Upper lobe of left lung (tissue), 6 donors: ENCODE data around the gene ANO3. TPM values are rescaled to one million over a fixed set of nuclear protein-coding genes. Genes with fewer than 3 reads are reported as not detected.

Experiments
- ATAC-seq, 2 donors: fragments of 200-7000 bp; cut with Tn5 transposase; one replicate each; pipeline ENCODE4 v1.9.1; 2022; ENCODE audit warnings: mild to moderate bottlenecking in 2 of 2, moderate library complexity in 2 of 2; ENCODE audit not compliant: low FRiP score in 2 of 2
- DNase-seq, 2 donors: peaks; one replicate each; pipeline ENCODE4 v3.0.0-alpha.2; 2019 to 2020
- H3K27ac ChIP-seq, 4 donors: fragments of 200-600 bp; sonication (generic); one replicate each; pipeline ENCODE4 v1.5.1; 2016 to 2019
- H3K27me3 ChIP-seq, 4 donors: fragments of 200-600 bp; sonication (generic); one replicate each; pipeline ENCODE4 v1.5.1; 2017 to 2019
- H3K36me3 ChIP-seq, 4 donors: fragments of 200-600 bp; sonication (generic); one replicate each; pipeline ENCODE4 v1.5.1; 2016 to 2019
- H3K4me1 ChIP-seq, 4 donors: fragments of 200-600 bp; sonication (generic); one replicate each; pipeline ENCODE4 v1.5.1; 2018 to 2019
- H3K4me3 ChIP-seq, 4 donors: fragments of 200-600 bp; sonication (generic); one replicate each; pipeline ENCODE4 v1.5.1; 2017 to 2019; ENCODE audit warnings: mild to moderate bottlenecking in 2 of 4, moderate library complexity in 1 of 4
- H3K9me3 ChIP-seq, 4 donors: fragments of 200-600 bp; sonication (generic); one replicate each; pipeline ENCODE4 v1.5.1; 2018 to 2019
- EP300 ChIP-seq, 4 donors: sonication (generic); formaldehyde crosslinking; IDR thresholded peaks; one replicate each; pipeline ENCODE4 v1.5.1; 2017; ENCODE audit warnings: antibody characterized with exemption in 4 of 4, control low read depth in 2 of 4
- POLR2A ChIP-seq, 4 donors: fragments of 450-650 bp; IDR thresholded peaks; one replicate each; pipeline ENCODE4 v1.5.1; 2016 to 2017; ENCODE audit warnings: antibody characterized with exemption in 4 of 4, mild to moderate bottlenecking in 2 of 4
- POLR2AphosphoS5 ChIP-seq, 2 donors: sonication (generic); formaldehyde crosslinking; IDR thresholded peaks; one replicate each; pipeline ENCODE4 v1.5.1; 2017; ENCODE audit warnings: antibody characterized with exemption in 2 of 2
- WGBS, 2 donors: methylation state at CpG; one replicate each; pipeline ENCODE4 v1.1.5; 2017 to 2018; 5-methylcytosine and 5-hydroxymethylcytosine counted together
- total RNA-seq, 6 donors: library from RNA; depleted of rRNA in 4 of 6; stranded (reverse); fragments of >200 nt in 4 of 6; gene quantifications; one replicate each; pipeline versions ENCODE4 v1.1.0 to v1.2.1, GENCODE V29; 2016 to 2021
- TF ChIP-seq, protein P1 (sequence below), 6 experiments: fragments of 450-650 bp in 4 of 6; fragments of 200-600 bp in 2 of 6; sonication (generic) in 2 of 6; IDR thresholded peaks; one replicate each; pipeline ENCODE4 v1.5.1; 2016 to 2019; ENCODE audit warnings: antibody characterized with exemption in 6 of 6
- donor health status: DM: no; HTN: no; CAD: no; lungs with moderate emphysema.
- donor health status: DM: no; HTN: yes; CAD: no; lungs with severe emphysema.

ANO3 gene
- total RNA-seq, 6 donors from 2014 or later = 0.30 to 0.57 (median 0.33) TPM; not detected in 1

- Histone ChIP-seq H3K9me3 (no peaks in the 10 kb centered on the region), H3K27ac (no peak overlapping the region), H3K4me3 (no peak overlapping the region), H3K4me1 (peaks cover 0 to 12% (median 5%) of the 10 kb centered on the region in 4 donors), H3K27me3 (no peaks in the 10 kb centered on the region), H3K36me3 (no peaks in the 10 kb centered on the region)
- TF ChIP-seq EP300 (IDR thresholded peaks at IDR 0.05) = no peak
- TF ChIP-seq POLR2AphosphoS5 (IDR thresholded peaks at IDR 0.05) = no peak
- TF ChIP-seq, protein P1, sequence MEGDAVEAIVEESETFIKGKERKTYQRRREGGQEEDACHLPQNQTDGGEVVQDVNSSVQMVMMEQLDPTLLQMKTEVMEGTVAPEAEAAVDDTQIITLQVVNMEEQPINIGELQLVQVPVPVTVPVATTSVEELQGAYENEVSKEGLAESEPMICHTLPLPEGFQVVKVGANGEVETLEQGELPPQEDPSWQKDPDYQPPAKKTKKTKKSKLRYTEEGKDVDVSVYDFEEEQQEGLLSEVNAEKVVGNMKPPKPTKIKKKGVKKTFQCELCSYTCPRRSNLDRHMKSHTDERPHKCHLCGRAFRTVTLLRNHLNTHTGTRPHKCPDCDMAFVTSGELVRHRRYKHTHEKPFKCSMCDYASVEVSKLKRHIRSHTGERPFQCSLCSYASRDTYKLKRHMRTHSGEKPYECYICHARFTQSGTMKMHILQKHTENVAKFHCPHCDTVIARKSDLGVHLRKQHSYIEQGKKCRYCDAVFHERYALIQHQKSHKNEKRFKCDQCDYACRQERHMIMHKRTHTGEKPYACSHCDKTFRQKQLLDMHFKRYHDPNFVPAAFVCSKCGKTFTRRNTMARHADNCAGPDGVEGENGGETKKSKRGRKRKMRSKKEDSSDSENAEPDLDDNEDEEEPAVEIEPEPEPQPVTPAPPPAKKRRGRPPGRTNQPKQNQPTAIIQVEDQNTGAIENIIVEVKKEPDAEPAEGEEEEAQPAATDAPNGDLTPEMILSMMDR (IDR thresholded peaks at IDR 0.05) = no peak
- no peak for TF ChIP-seq POLR2A (IDR thresholded peaks at IDR 0.05)
- DNase-seq = no peak
- no peak for ATAC-seq
- 43 to 47% methylated on average over 2 of the region's 2 CpGs for WGBS, 2 donors
Measured at GRCh38 chr11:26329206-26329605, 2.7 kb upstream of the ANO3 start.

GRCh38 chr11:26330262-26330661, 1.7 kb upstream of the ANO3 start:
- Histone ChIP-seq H3K36me3 (no peaks in the 10 kb centered on the region), H3K27ac (no peak overlapping the region), H3K27me3 (no peaks in the 10 kb centered on the region), H3K4me1 (peaks cover 0 to 12% (median 5%) of the 10 kb centered on the region in 4 donors), H3K4me3 (no peak overlapping the region), H3K9me3 (no peaks in the 10 kb centered on the region)
- WGBS, 2 donors = 85 to 90% methylated on average over 4 of the region's 4 CpGs
- DNase-seq (no peak), ATAC-seq (no peak)
- TF ChIP-seq, protein P1 (IDR thresholded peaks at IDR 0.05) = no peak
- no peak for TF ChIP-seq POLR2AphosphoS5 (IDR thresholded peaks at IDR 0.05)
- no peak for TF ChIP-seq EP300 (IDR thresholded peaks at IDR 0.05)
- no peak for TF ChIP-seq POLR2A (IDR thresholded peaks at IDR 0.05)

DNA sequence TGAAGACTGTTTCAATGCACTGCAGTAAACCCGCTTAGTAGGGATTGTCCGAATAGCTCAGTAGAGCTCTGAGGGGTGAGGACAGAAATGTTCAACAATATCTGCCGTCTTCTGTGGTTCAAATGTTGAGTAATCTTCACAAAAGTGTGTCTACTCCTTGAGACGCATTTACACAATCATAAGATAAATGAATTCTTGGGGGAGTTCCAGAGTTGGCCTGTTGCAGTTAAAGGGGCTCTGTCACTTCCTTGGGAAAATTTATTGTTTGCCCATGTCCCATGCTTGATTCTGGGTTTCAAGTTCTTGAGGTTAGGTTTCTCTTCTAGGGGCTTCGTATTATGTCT, 614 bp downstream of the ANO3 start:
- no peak for DNase-seq

DNA sequence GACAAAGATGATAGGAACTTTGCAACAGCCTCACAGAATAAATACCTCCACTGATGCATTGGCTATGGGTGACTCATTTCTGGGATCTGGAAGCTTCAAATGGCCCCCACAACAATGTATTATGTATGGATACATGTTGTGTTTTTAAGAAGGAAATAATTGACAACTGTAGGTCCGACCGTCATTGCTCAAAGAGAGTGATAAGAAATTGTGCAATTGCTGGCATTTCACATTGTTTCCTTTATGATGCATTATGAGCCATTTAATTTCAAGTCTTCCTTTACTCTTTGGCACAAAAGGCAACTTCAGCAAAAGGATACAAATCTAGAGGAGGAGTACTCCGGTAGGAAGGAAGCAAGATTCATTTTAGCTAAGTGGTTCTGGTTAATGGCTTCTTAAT, 2.0 kb downstream of the ANO3 start:
- 54 to 58% methylated on average over 3 of the region's 3 CpGs for WGBS, 2 donors
- ATAC-seq (no peak), DNase-seq (no peak)
- peaks cover 0 to 12% (median 5%) of the 10 kb centered on the region in 4 donors for H3K4me1 ChIP-seq
- TF ChIP-seq, protein P1 (IDR thresholded peaks at IDR 0.05) = no peak
- no peak for TF ChIP-seq POLR2AphosphoS5 (IDR thresholded peaks at IDR 0.05)
- TF ChIP-seq EP300 (IDR thresholded peaks at IDR 0.05) = no peak
- TF ChIP-seq POLR2A (IDR thresholded peaks at IDR 0.05) = no peak
- no peaks in the 10 kb centered on the region for H3K36me3 ChIP-seq
- H3K9me3 ChIP-seq = no peaks in the 10 kb centered on the region
- no peaks in the 10 kb centered on the region for H3K27me3 ChIP-seq
- no peak overlapping the region for H3K4me3 ChIP-seq
- no peak overlapping the region for H3K27ac ChIP-seq

More for the DNA sequence above, 614 bp downstream of the ANO3 start:
- H3K4me1 ChIP-seq = peaks cover 0 to 12% (median 5%) of the 10 kb centered on the region in 4 donors
- no peaks in the 10 kb centered on the region for H3K9me3 ChIP-seq
- H3K27ac ChIP-seq = no peak overlapping the region
- ATAC-seq = peak in 1 of 2 donors; percentile 20
- H3K27me3 ChIP-seq = no peaks in the 10 kb centered on the region
- no peak for TF ChIP-seq EP300 (IDR thresholded peaks at IDR 0.05)
- TF ChIP-seq, protein P1 (IDR thresholded peaks at IDR 0.05) = no peak
- TF ChIP-seq POLR2A (IDR thresholded peaks at IDR 0.05) = no peak
- TF ChIP-seq POLR2AphosphoS5 (IDR thresholded peaks at IDR 0.05) = no peak
- no peaks in the 10 kb centered on the region for H3K36me3 ChIP-seq
- peak overlapping the region in 1 of 4 donors; percentile 22 for H3K4me3 ChIP-seq
- WGBS, 2 donors = 31 to 46% methylated on average over 5 of the region's 5 CpGs

DNA sequence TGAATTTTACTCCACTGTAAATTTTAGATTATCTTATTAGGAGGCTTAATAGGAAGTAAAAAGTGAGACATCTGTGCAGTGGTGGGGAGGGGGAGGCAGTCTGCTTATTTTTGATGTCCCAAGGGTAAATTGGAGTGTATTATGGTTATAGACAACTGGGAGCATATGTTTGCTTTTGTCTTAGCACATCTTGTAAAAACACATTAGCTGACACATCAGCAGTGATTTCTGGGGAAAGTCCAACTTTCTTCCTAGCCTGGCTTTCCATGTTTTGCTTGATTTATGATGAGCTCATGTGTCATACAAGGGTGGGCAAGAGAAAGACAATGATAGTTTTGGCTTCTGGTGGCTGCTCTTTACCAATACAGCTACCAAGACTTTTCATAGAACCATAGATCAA, 4.0 kb downstream of the ANO3 start:
- Histone ChIP-seq H3K9me3 (no peaks in the 10 kb centered on the region), H3K4me3 (no peak overlapping the region), H3K36me3 (no peaks in the 10 kb centered on the region), H3K27ac (no peak overlapping the region), H3K4me1 (peaks cover 0 to 12% (median 5%) of the 10 kb centered on the region in 4 donors), H3K27me3 (no peaks in the 10 kb centered on the region)
- no peak for ATAC-seq
- TF ChIP-seq EP300 (IDR thresholded peaks at IDR 0.05) (no peak), POLR2A (IDR thresholded peaks at IDR 0.05) (no peak), POLR2AphosphoS5 (IDR thresholded peaks at IDR 0.05) (no peak)
- TF ChIP-seq, protein P1 (IDR thresholded peaks at IDR 0.05) = no peak
- DNase-seq = no peak
